Measurements from ENCODE around the gene CCDC134. TPM values are rescaled to one million over a fixed set of nuclear protein-coding genes. Genes with fewer than 3 reads are reported as not detected.

Gene CCDC134
- polyA plus RNA-seq, 1 experiment = 6.0 TPM

- ChIA-PET CTCF (interaction anchor here (1.1 to 3.3 kb wide), 5 partner anchors 19 to 124 kb away, joined by 3 to 18 read pairs (median 4); no protein-coding TSS in a partner anchor), POLR2A (interaction anchor here (0.9 kb wide), 1 partner anchor 58 kb away, joined by 3 read pairs; no protein-coding TSS in a partner anchor)
- H3K36me3 ChIP-seq (ENCODE audit: control insufficient read depth, insufficient read depth, low read length) = no peaks in the 10 kb centered on the region
- H3K4me3 ChIP-seq (ENCODE audit: low read depth, low read length) = peak overlapping the region; percentile 79
- H3K27me3 ChIP-seq (ENCODE audit: control insufficient read depth, insufficient read depth, low read length) = no peaks in the 10 kb centered on the region
- no peak for DNase-seq (ENCODE audit: low read depth)
- TF ChIP-seq CTCF (IDR thresholded peaks at IDR 0.05; ENCODE audit: insufficient read depth, low read depth, low read length) = no peak
These were observed 804 bp downstream of the CCDC134 start for GRCh38 chr22:41801147-41801819.

- no peak for TF ChIP-seq CTCF (IDR thresholded peaks at IDR 0.05; ENCODE audit: insufficient read depth, low read depth, low read length)
- ChIA-PET POLR2A (no interaction called here), CTCF (interaction anchor here (1.1 kb wide), 1 partner anchor 61 kb away, joined by 3 read pairs; no protein-coding TSS in a partner anchor)
- Histone ChIP-seq H3K4me3 (ENCODE audit: low read depth, low read length) (no peak overlapping the region), H3K36me3 (ENCODE audit: control insufficient read depth, insufficient read depth, low read length) (no peaks in the 10 kb centered on the region), H3K27me3 (ENCODE audit: control insufficient read depth, insufficient read depth, low read length) (no peaks in the 10 kb centered on the region)
- no peak for DNase-seq (ENCODE audit: low read depth)
These were observed 1.4 kb downstream of the CCDC134 start for GRCh38 chr22:41801886-41802285.

- TF ChIP-seq CTCF (IDR thresholded peaks at IDR 0.05; ENCODE audit: insufficient read depth, low read depth, low read length) = no peak
- no peaks in the 10 kb centered on the region for H3K27me3 ChIP-seq (ENCODE audit: control insufficient read depth, insufficient read depth, low read length)
- ChIA-PET POLR2A (no interaction called here), CTCF (interaction anchor here (0.6 kb wide), 1 partner anchor 73 kb away, joined by 6 read pairs; no protein-coding TSS in a partner anchor)
- no peak overlapping the region for H3K4me3 ChIP-seq (ENCODE audit: low read depth, low read length)
- H3K36me3 ChIP-seq (ENCODE audit: control insufficient read depth, insufficient read depth, low read length) = no peaks in the 10 kb centered on the region
- no peak for DNase-seq (ENCODE audit: low read depth)
These were observed 5.2 kb downstream of the CCDC134 start for GRCh38 chr22:41805639-41806038.

GRCh38 chr22:41808400-41808799, 7.9 kb downstream of the CCDC134 start:
- H3K27me3 ChIP-seq (ENCODE audit: control insufficient read depth, insufficient read depth, low read length) = no peaks in the 10 kb centered on the region
- no peaks in the 10 kb centered on the region for H3K36me3 ChIP-seq (ENCODE audit: control insufficient read depth, insufficient read depth, low read length)
- POLR2A ChIA-PET = no interaction called here
- no peak overlapping the region for H3K4me3 ChIP-seq (ENCODE audit: low read depth, low read length)
- DNase-seq (ENCODE audit: low read depth) = no peak
- no peak for TF ChIP-seq CTCF (IDR thresholded peaks at IDR 0.05; ENCODE audit: insufficient read depth, low read depth, low read length)
- CTCF ChIA-PET = interaction anchor here (0.8 kb wide), 1 partner anchor 111 kb away, joined by 3 read pairs; no protein-coding TSS in a partner anchor

- ChIA-PET POLR2A (no interaction called here), CTCF (interaction anchor here (0.8 kb wide), 1 partner anchor 113 kb away, joined by 3 read pairs; no protein-coding TSS in a partner anchor)
- no peak for DNase-seq (ENCODE audit: low read depth)
- TF ChIP-seq CTCF (IDR thresholded peaks at IDR 0.05; ENCODE audit: insufficient read depth, low read depth, low read length) = no peak
- no peaks in the 10 kb centered on the region for H3K36me3 ChIP-seq (ENCODE audit: control insufficient read depth, insufficient read depth, low read length)
- no peak overlapping the region for H3K4me3 ChIP-seq (ENCODE audit: low read depth, low read length)
- no peaks in the 10 kb centered on the region for H3K27me3 ChIP-seq (ENCODE audit: control insufficient read depth, insufficient read depth, low read length)
These were observed 9.5 kb downstream of the CCDC134 start for GRCh38 chr22:41810022-41810421.

Measured in BJ (cell line).